ENCODE measurements around the gene SMYD3.

The SMYD3 gene

DNA sequence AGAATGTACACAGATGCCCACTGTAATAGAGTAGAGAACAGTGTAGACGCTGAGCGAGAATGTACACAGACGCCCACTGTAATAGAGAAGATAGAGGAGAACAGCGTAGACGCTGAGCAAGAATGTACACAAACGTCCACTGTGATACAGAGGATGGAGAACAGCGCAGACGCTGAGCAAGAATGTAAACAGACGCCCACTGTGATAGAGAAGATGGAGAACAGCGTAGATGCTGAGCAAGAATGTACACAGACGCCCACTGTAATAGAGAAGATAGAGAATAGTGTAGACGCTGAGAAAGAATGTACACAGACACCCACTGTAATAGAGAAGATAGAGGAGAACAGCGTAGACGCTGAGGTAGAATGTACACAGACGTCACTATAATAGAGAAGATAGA, 306.9 kb downstream of the SMYD3 start:
- Histone ChIP-seq H3K79me2 (ENCODE audit: insufficient read depth, low read length) (no peaks in the 10 kb centered on the region), H3K4me1 (ENCODE audit: insufficient read depth, low read length) (no peaks in the 10 kb centered on the region), H4K20me1 (ENCODE audit: insufficient read depth, low read length) (no peaks in the 10 kb centered on the region), H2AFZ (ENCODE audit: low read depth, low read length) (no peak overlapping the region), H3K4me2 (ENCODE audit: insufficient read depth, low read length) (no peak overlapping the region), H3K9ac (ENCODE audit: low read depth, low read length) (no peak overlapping the region), H3K27me3 (ENCODE audit: insufficient read depth, low read length, poor library complexity) (no peaks in the 10 kb centered on the region), H3K4me3 (ENCODE audit: low read depth in 1 of 2, low read length in 2 of 2) (no peak overlapping the region), H3K9me3 (ENCODE audit: insufficient read depth, low read length, severe bottlenecking) (no peaks in the 10 kb centered on the region), H3K27ac (ENCODE audit: low read length) (no peak overlapping the region), H3K36me3 (ENCODE audit: insufficient read depth, low read length) (no peaks in the 10 kb centered on the region)
- TF ChIP-seq EZH2 (IDR thresholded peaks at IDR 0.05; ENCODE audit: borderline replicate concordance, low read depth, low read length, severe bottlenecking) (no peak), CTCF (IDR thresholded peaks at IDR 0.05; ENCODE audit: borderline replicate concordance, extremely low read depth, low read length, poor library complexity, severe bottlenecking) (no peak)
- DNase-seq: no peak
- no peak for ATAC-seq (ENCODE audit: insufficient read depth, low read depth)

- Histone ChIP-seq H3K4me2 (ENCODE audit: insufficient read depth, low read length) (no peak overlapping the region), H3K4me1 (ENCODE audit: insufficient read depth, low read length) (no peaks in the 10 kb centered on the region), H3K79me2 (ENCODE audit: insufficient read depth, low read length) (no peaks in the 10 kb centered on the region), H2AFZ (ENCODE audit: low read depth, low read length) (no peak overlapping the region), H3K27me3 (ENCODE audit: insufficient read depth, low read length, poor library complexity) (no peaks in the 10 kb centered on the region), H3K9me3 (ENCODE audit: insufficient read depth, low read length, severe bottlenecking) (no peaks in the 10 kb centered on the region), H3K27ac (ENCODE audit: low read length) (no peak overlapping the region), H4K20me1 (ENCODE audit: insufficient read depth, low read length) (no peaks in the 10 kb centered on the region), H3K9ac (ENCODE audit: low read depth, low read length) (no peak overlapping the region), H3K4me3 (ENCODE audit: low read depth in 1 of 2, low read length in 2 of 2) (no peak overlapping the region), H3K36me3 (ENCODE audit: insufficient read depth, low read length) (no peaks in the 10 kb centered on the region)
- TF ChIP-seq CTCF (IDR thresholded peaks at IDR 0.05; ENCODE audit: borderline replicate concordance, extremely low read depth, low read length, poor library complexity, severe bottlenecking): no peak
- no peak for TF ChIP-seq EZH2 (IDR thresholded peaks at IDR 0.05; ENCODE audit: borderline replicate concordance, low read depth, low read length, severe bottlenecking)
- DNase-seq: no peak
- ATAC-seq (ENCODE audit: insufficient read depth, low read depth): no peak
These were observed 307.9 kb downstream of the SMYD3 start for GRCh38 chr1:246199086-246199645.

DNA sequence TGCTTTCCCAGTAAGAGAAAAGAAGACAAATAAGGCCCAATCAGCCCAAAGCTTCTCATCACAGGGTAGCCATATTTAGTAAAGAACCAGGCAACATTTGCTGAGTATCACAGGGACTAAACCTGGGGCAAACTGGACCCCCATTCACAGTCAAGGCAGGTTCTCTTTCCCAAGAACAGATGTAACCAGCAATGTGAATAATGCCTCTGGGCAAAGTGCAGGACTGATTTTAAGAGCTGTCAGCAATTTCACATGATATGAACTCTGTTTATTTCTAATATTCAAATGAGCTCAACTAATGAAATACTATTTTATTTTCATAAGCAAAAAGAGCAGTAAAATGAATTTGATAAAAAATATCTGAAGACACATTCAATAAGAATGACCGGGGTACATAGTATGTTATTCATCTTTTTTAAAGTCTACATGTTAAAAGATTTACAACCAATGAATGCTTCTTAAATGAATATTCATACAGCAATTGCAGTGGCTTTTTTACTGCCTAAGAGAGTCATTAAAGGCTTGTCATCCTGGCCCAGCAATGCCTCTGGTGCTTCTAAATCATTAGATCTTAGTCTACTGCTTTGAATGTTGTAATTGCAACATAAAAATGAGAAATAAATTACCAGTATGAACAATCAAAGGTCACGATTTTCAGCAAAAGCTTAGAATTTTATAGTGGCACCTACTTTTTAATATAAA, 308.8 kb downstream of the SMYD3 start:
- Histone ChIP-seq H2AFZ (ENCODE audit: low read depth, low read length) (no peak overlapping the region), H3K9ac (ENCODE audit: low read depth, low read length) (no peak overlapping the region), H3K4me1 (ENCODE audit: insufficient read depth, low read length) (no peaks in the 10 kb centered on the region), H3K27me3 (ENCODE audit: insufficient read depth, low read length, poor library complexity) (no peaks in the 10 kb centered on the region), H3K79me2 (ENCODE audit: insufficient read depth, low read length) (no peaks in the 10 kb centered on the region), H3K36me3 (ENCODE audit: insufficient read depth, low read length) (no peaks in the 10 kb centered on the region), H3K9me3 (ENCODE audit: insufficient read depth, low read length, severe bottlenecking) (no peaks in the 10 kb centered on the region), H4K20me1 (ENCODE audit: insufficient read depth, low read length) (no peaks in the 10 kb centered on the region), H3K4me3 (ENCODE audit: low read depth in 1 of 2, low read length in 2 of 2) (no peak overlapping the region), H3K4me2 (ENCODE audit: insufficient read depth, low read length) (no peak overlapping the region), H3K27ac (ENCODE audit: low read length) (no peak overlapping the region)
- ATAC-seq (ENCODE audit: insufficient read depth, low read depth) (no peak), DNase-seq (no peak)
- TF ChIP-seq EZH2 (IDR thresholded peaks at IDR 0.05; ENCODE audit: borderline replicate concordance, low read depth, low read length, severe bottlenecking): no peak
- TF ChIP-seq CTCF (IDR thresholded peaks at IDR 0.05; ENCODE audit: borderline replicate concordance, extremely low read depth, low read length, poor library complexity, severe bottlenecking): no peak

Measured in DND-41 (cell line).